Esophagus muscularis mucosa (tissue), 4 donors: ENCODE results near the gene TNFAIP8L1. TPM values are rescaled to one million over a fixed set of nuclear protein-coding genes. Genes with fewer than 3 reads are reported as not detected.

ENCODE experiments used
- DNase-seq: peaks from one replicate; pipeline ENCODE4 v3.0.0-alpha.2; 2017; ENCODE audit errors: extremely low spot score
- H3K27ac ChIP-seq, 4 donors: fragments of 200-600 bp; sonication (generic); replicated peaks in 1 of 4; 1 replicate in 3 of 4; 2 replicates in 1 of 4; pipeline ENCODE4 v1.5.1; 2016 to 2019; ENCODE audit warnings: mild to moderate bottlenecking in 1 of 4
- H3K27me3 ChIP-seq, 4 donors: fragments of 200-600 bp; sonication (generic); one replicate each; pipeline versions ENCODE4 v1.5.1 to v1.6.0; 2016 to 2019
- H3K36me3 ChIP-seq, 4 donors: fragments of 200-600 bp; sonication (generic); one replicate each; pipeline ENCODE4 v1.5.1; 2016 to 2019
- H3K4me1 ChIP-seq, 4 donors: fragments of 200-600 bp; sonication (generic); one replicate each; pipeline ENCODE4 v1.5.1; 2016 to 2019
- H3K4me3 ChIP-seq, 4 donors: fragments of 200-600 bp; sonication (generic); 1 replicate in 2 of 4; 2 replicates in 2 of 4; pipeline ENCODE4 v1.5.1; 2016 to 2019; ENCODE audit warnings: mild to moderate bottlenecking in 4 of 4, moderate library complexity in 1 of 4
- H3K9me3 ChIP-seq, 4 donors: fragments of 200-600 bp; sonication (generic); 1 replicate in 3 of 4; 2 replicates in 1 of 4; pipeline ENCODE4 v1.5.1; 2016 to 2019
- EP300 ChIP-seq: sonication (generic); formaldehyde crosslinking; IDR thresholded peaks from one replicate; pipeline ENCODE4 v1.6.1; 2017; ENCODE audit warnings: antibody characterized with exemption
- POLR2A ChIP-seq: fragments of 450-650 bp; IDR thresholded peaks from one replicate; pipeline ENCODE4 v1.6.1; 2017; ENCODE audit warnings: antibody characterized with exemption, moderate library complexity, mild to moderate bottlenecking, low read depth
- POLR2AphosphoS5 ChIP-seq, 2 donors: sonication (generic); formaldehyde crosslinking; IDR thresholded peaks; one replicate each; pipeline ENCODE4 v1.6.1; 2017; ENCODE audit warnings: antibody characterized with exemption in 2 of 2
- WGBS: methylation state at CpG from one replicate; pipeline ENCODE4 v1.1.5; 2018; 5-methylcytosine and 5-hydroxymethylcytosine counted together
- intact Hi-C: fragments of 100-400 bp; cut with DNase I; formaldehyde crosslinking; loops from one replicate; pipeline ENCODE4 v1.15.1; 2023
- total RNA-seq, 4 donors: library from RNA; depleted of rRNA; stranded (reverse); fragments of >200 nt; gene quantifications; one replicate each; pipeline versions ENCODE4 v1.1.0 to v1.2.1, GENCODE V29; 2016
- TF ChIP-seq, protein P1 (sequence below), 3 experiments: fragments of 200-600 bp in 2 of 3; fragments of 450-650 bp in 1 of 3; sonication (generic) in 2 of 3; IDR thresholded peaks; one replicate each; pipeline ENCODE4 v1.5.1; 2017 to 2019; ENCODE audit warnings: antibody characterized with exemption in 3 of 3, mild to moderate bottlenecking in 2 of 3, moderate library complexity in 1 of 3

The TNFAIP8L1 gene
- total RNA-seq, 4 donors from 2014 or later = 5.5 to 16.5 (median 13.2) TPM

GRCh38 chr19:4652075-4652474 is 12.8 kb downstream of the TNFAIP8L1 start:
- 96% methylated on average over 21 of the region's 44 CpGs for WGBS
- Histone ChIP-seq H3K4me3 (no peak overlapping the region), H3K27me3 (no peaks in the 10 kb centered on the region), H3K36me3 (peaks cover 0 to 49% (median 42%) of the 10 kb centered on the region in 4 donors), H3K4me1 (peaks cover 18 to 38% (median 35%) of the 10 kb centered on the region in 4 donors), H3K27ac (no peak overlapping the region), H3K9me3 (no peaks in the 10 kb centered on the region)
- TF ChIP-seq EP300 = no peak
- intact Hi-C loops = no loop called here
- no peak for DNase-seq

GRCh38 chr19:4653793-4654436 is 14.6 kb downstream of the TNFAIP8L1 start:
- H3K27me3 ChIP-seq = no peaks in the 10 kb centered on the region
- H3K4me3 ChIP-seq = no peak overlapping the region
- H3K27ac ChIP-seq = no peak overlapping the region
- peaks cover 15 to 21% (median 18%) of the 10 kb centered on the region in 4 donors for H3K4me1 ChIP-seq
- TF ChIP-seq POLR2AphosphoS5 (IDR thresholded peaks at IDR 0.05) (no peak), POLR2A (no peak), EP300 (no peak)
- TF ChIP-seq, protein P1, sequence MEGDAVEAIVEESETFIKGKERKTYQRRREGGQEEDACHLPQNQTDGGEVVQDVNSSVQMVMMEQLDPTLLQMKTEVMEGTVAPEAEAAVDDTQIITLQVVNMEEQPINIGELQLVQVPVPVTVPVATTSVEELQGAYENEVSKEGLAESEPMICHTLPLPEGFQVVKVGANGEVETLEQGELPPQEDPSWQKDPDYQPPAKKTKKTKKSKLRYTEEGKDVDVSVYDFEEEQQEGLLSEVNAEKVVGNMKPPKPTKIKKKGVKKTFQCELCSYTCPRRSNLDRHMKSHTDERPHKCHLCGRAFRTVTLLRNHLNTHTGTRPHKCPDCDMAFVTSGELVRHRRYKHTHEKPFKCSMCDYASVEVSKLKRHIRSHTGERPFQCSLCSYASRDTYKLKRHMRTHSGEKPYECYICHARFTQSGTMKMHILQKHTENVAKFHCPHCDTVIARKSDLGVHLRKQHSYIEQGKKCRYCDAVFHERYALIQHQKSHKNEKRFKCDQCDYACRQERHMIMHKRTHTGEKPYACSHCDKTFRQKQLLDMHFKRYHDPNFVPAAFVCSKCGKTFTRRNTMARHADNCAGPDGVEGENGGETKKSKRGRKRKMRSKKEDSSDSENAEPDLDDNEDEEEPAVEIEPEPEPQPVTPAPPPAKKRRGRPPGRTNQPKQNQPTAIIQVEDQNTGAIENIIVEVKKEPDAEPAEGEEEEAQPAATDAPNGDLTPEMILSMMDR (IDR thresholded peaks at IDR 0.05) = no peak
- H3K9me3 ChIP-seq = peaks cover 0 to 12% (median 10%) of the 10 kb centered on the region in 4 donors
- intact Hi-C loops = no loop called here
- WGBS = 86% methylated on average over 13 of the region's 13 CpGs
- DNase-seq = no peak
- H3K36me3 ChIP-seq = peaks cover 16 to 67% (median 61%) of the 10 kb centered on the region in 4 donors

- no peak overlapping the region for H3K27ac ChIP-seq
Measured at GRCh38 chr19:4654437-4655361, 15.4 kb downstream of the TNFAIP8L1 start.

GRCh38 chr19:4656102-4656501 is 16.8 kb downstream of the TNFAIP8L1 start:
- intact Hi-C loops = no loop called here
- WGBS = 77% methylated on average over 7 of the region's 8 CpGs
- H3K9me3 ChIP-seq = peaks cover 0 to 13% (median 10%) of the 10 kb centered on the region in 4 donors
- no peaks in the 10 kb centered on the region for H3K4me1 ChIP-seq
- H3K27ac ChIP-seq = no peak overlapping the region
- no peak overlapping the region for H3K4me3 ChIP-seq
- H3K36me3 ChIP-seq = peaks cover 29 to 88% (median 82%) of the 10 kb centered on the region in 4 donors
- no peaks in the 10 kb centered on the region for H3K27me3 ChIP-seq
- TF ChIP-seq POLR2AphosphoS5 (IDR thresholded peaks at IDR 0.05) (peak in 1 of 2 donors; percentile 23), POLR2A (no peak)
- DNase-seq = no peak

More at GRCh38 chr19:4654437-4655361, 15.4 kb downstream of the TNFAIP8L1 start:
- H3K9me3 ChIP-seq = peaks cover 0 to 13% (median 10%) of the 10 kb centered on the region in 4 donors
- H3K4me1 ChIP-seq = peaks cover 7 to 13% (median 10%) of the 10 kb centered on the region in 4 donors
- TF ChIP-seq, protein P1 (IDR thresholded peaks at IDR 0.05) = no peak
- TF ChIP-seq POLR2AphosphoS5 (IDR thresholded peaks at IDR 0.05) (no peak), EP300 (no peak), POLR2A (no peak)
- H3K36me3 ChIP-seq = peaks cover 24 to 75% (median 68%) of the 10 kb centered on the region in 4 donors
- H3K4me3 ChIP-seq = no peak overlapping the region
- no peaks in the 10 kb centered on the region for H3K27me3 ChIP-seq
- DNase-seq = no peak
- 85% methylated on average over 27 of the region's 27 CpGs for WGBS
- intact Hi-C loops = no loop called here

GRCh38 chr19:4657262-4657661 is 17.9 kb downstream of the TNFAIP8L1 start:
- WGBS = 69% methylated on average over 13 of the region's 14 CpGs
- Histone ChIP-seq H3K27ac (no peak overlapping the region), H3K36me3 (peaks cover 30 to 91% (median 84%) of the 10 kb centered on the region in 4 donors)

More at GRCh38 chr19:4657262-4657661, 17.9 kb downstream of the TNFAIP8L1 start:
- peaks cover 0 to 13% (median 10%) of the 10 kb centered on the region in 4 donors for H3K9me3 ChIP-seq
- intact Hi-C loops = no loop called here
- H3K27me3 ChIP-seq = no peaks in the 10 kb centered on the region
- TF ChIP-seq POLR2A (no peak), POLR2AphosphoS5 (IDR thresholded peaks at IDR 0.05) (no peak), EP300 (no peak)
- TF ChIP-seq, protein P1 (IDR thresholded peaks at IDR 0.05) = no peak
- DNase-seq = no peak
- H3K4me3 ChIP-seq = no peak overlapping the region
- no peaks in the 10 kb centered on the region for H3K4me1 ChIP-seq
